HCT116 (cell line): ENCODE data around the gene OR2AT4. TPM values are rescaled to one million over a fixed set of nuclear protein-coding genes. Genes with fewer than 3 reads are reported as not detected.

Experiments used
- ATAC-seq: fragments of 200-7000 bp; cut with Tn5 transposase; 2 replicates; pipeline ENCODE4 v1.9.1; 2020; ENCODE audit warnings: mild to moderate bottlenecking, moderate library complexity
- BruUV-seq: library from RNA; stranded (reverse); fragments of 400-500 nt; replicated peaks from 2 replicates; lab custom pipeline; 2021; lab: Mats Ljungman, UMichigan
- CTCF ChIA-PET: fragments of 300-600 bp; sonication (Branson Sonifier 250); formaldehyde crosslinking; loops from one replicate; lab custom pipeline; 2021; ENCODE audit warnings: antibody characterized with exemption; lab: Charles Lee
- POLR2A ChIA-PET: fragments of 300-600, 350-600 bp; sonication (Branson Sonifier 250); formaldehyde crosslinking; loops from one replicate; lab custom pipeline; 2021; ENCODE audit warnings: antibody characterized with exemption; lab: Charles Lee
- RAD21 ChIA-PET, 2 experiments: fragments of 300-600 bp; sonication (Branson Sonifier 250); formaldehyde crosslinking; loops; one replicate each; lab custom pipeline; 2023; ENCODE audit warnings: low total read pairs in 2 of 2; ENCODE audit not compliant: uncharacterized antibody in 2 of 2, unreplicated experiment in 2 of 2, low non-redundant PET in 1 of 2; lab: Charles Lee
- DNase-seq: peaks from one replicate; pipeline ENCODE4 v3.0.0-alpha.2; 2010; ENCODE audit warnings: low read depth, low spot score
- H2AFZ ChIP-seq: fragments of 200-600 bp; shearing (Covaris generic), sonication (generic); 2 replicates; pipeline ENCODE4 v1.6.1; 2017; ENCODE audit warnings: low read depth, mixed run types, mixed read lengths, antibody characterized with exemption, low read length; ENCODE audit not compliant: poor library complexity, severe bottlenecking
- H3K27ac ChIP-seq: 2 replicates; pipeline ENCODE4 v1.5.1; 2012; ENCODE audit warnings: low read depth, low read length
- H3K27me3 ChIP-seq: fragments of 200-600 bp; sonication (generic); 2 replicates; pipeline ENCODE4 v1.6.1; 2016; ENCODE audit warnings: mixed run types, low read length, mixed read lengths; ENCODE audit not compliant: insufficient read depth
- H3K36me3 ChIP-seq, 2 experiments: fragments of 200-500 bp in 1 of 2; fragments of 200-600 bp in 1 of 2; sonication (Bioruptor generic) in 1 of 2; sonication (generic) in 1 of 2; 2 replicates each; pipeline versions ENCODE4 v1.5.1 to v1.6.1; 2014 to 2016; ENCODE audit warnings: low read length in 2 of 2, inconsistent platforms in 1 of 2, mixed read lengths in 1 of 2, mixed run types in 1 of 2; ENCODE audit not compliant: insufficient read depth in 2 of 2, control insufficient read depth in 1 of 2
- H3K4me1 ChIP-seq, 2 experiments: fragments of 200-600 bp in 1 of 2; sonication (generic) in 1 of 2; 2 replicates each; pipeline versions ENCODE4 v1.5.1 to v1.6.1; 2012 to 2017; ENCODE audit warnings: low read length in 2 of 2, inconsistent platforms in 1 of 2, mild to moderate bottlenecking in 1 of 2, mixed read lengths in 1 of 2, mixed run types in 1 of 2, moderate library complexity in 1 of 2; ENCODE audit not compliant: insufficient read depth in 2 of 2, control insufficient read depth in 1 of 2
- H3K4me2 ChIP-seq: fragments of 200-600 bp; sonication (generic); 2 replicates; pipeline ENCODE4 v1.6.1; 2017; ENCODE audit warnings: mixed run types, low read length, mixed read lengths
- H3K4me3 ChIP-seq, 2 experiments: fragments of 200-600 bp in 1 of 2; sonication (generic) in 1 of 2; replicated peaks in 1 of 2; 2 replicates each; pipeline ENCODE4 v1.5.1; 2011 to 2016; ENCODE audit warnings: low read length in 2 of 2, control low read depth in 1 of 2, low read depth in 1 of 2, mild to moderate bottlenecking in 1 of 2, mixed read lengths in 1 of 2, mixed run types in 1 of 2
- H3K79me2 ChIP-seq: fragments of 200-600 bp; sonication (generic); 2 replicates; pipeline ENCODE4 v1.6.1; 2017; ENCODE audit warnings: mild to moderate bottlenecking, mixed run types, low read length, moderate library complexity, mixed read lengths; ENCODE audit not compliant: insufficient read depth
- H3K9ac ChIP-seq: fragments of 200-600 bp; sonication (generic); 2 replicates; pipeline ENCODE4 v1.6.1; 2016; ENCODE audit warnings: low read length, mixed read lengths
- H3K9me2 ChIP-seq: fragments of 200-600 bp; sonication (generic), shearing (Covaris generic); 2 replicates; pipeline ENCODE4 v1.6.1; 2017; ENCODE audit warnings: mixed run types, mild to moderate bottlenecking, moderate library complexity; ENCODE audit not compliant: insufficient read depth
- H3K9me3 ChIP-seq, 2 experiments: fragments of 200-500 bp in 1 of 2; fragments of 200-600 bp in 1 of 2; sonication (Bioruptor generic) in 1 of 2; sonication (generic) in 1 of 2; 2 replicates each; pipeline ENCODE4 v1.6.1; 2014 to 2017; ENCODE audit warnings: low read length in 2 of 2, mixed read lengths in 2 of 2, inconsistent platforms in 1 of 2, low read depth in 1 of 2, mild to moderate bottlenecking in 1 of 2, mixed run types in 1 of 2, moderate library complexity in 1 of 2; ENCODE audit not compliant: control insufficient read depth in 1 of 2, insufficient read depth in 1 of 2
- H4K20me1 ChIP-seq: fragments of 200-600 bp; sonication (generic), shearing (Covaris generic); 2 replicates; pipeline ENCODE4 v1.6.1; 2017; ENCODE audit warnings: mixed run types, mild to moderate bottlenecking, moderate library complexity; ENCODE audit not compliant: insufficient read depth
- CBX3 ChIP-seq: IDR thresholded peaks from 2 replicates; pipeline ENCODE4 v1.6.1; 2012; ENCODE audit warnings: low read depth
- EZH2phosphoT487 ChIP-seq: fragments of 200-600 bp; IDR thresholded peaks from 2 replicates; pipeline ENCODE4 v1.6.1; 2018; ENCODE audit warnings: antibody characterized with exemption, borderline replicate concordance
- FOSL1 ChIP-seq: IDR thresholded peaks from 2 replicates; pipeline ENCODE4 v1.6.1; 2012; ENCODE audit warnings: low read depth
- JUND ChIP-seq: IDR thresholded peaks from 2 replicates; pipeline ENCODE4 v1.6.1; 2012
- RAD21 ChIP-seq: IDR thresholded peaks from 2 replicates; pipeline ENCODE4 v1.6.1; 2012; ENCODE audit warnings: low read depth, mild to moderate bottlenecking
- SRF ChIP-seq: IDR thresholded peaks from 2 replicates; pipeline ENCODE4 v1.6.1; 2012; ENCODE audit warnings: low read depth
- YY1 ChIP-seq: IDR thresholded peaks from 2 replicates; pipeline ENCODE4 v1.6.1; 2011; ENCODE audit warnings: low read length, low read depth, moderate library complexity, mild to moderate bottlenecking; ENCODE audit not compliant: insufficient replicate concordance; ENCODE audit errors: extremely low read depth
- ZFX ChIP-seq: fragments of 450-650 bp; IDR thresholded peaks from 2 replicates; pipeline ENCODE4 v1.6.1; 2017
- intact Hi-C: fragments of 100-400 bp; cut with micrococcal nuclease; formaldehyde crosslinking; loops from 2 replicates; pipeline ENCODE4 v1.10.0; 2022
- total RNA-seq: library from RNA; stranded (reverse); gene quantifications from one replicate; pipeline ENCODE4 v1.2.1, GENCODE V29; 2021; ENCODE audit not compliant: unreplicated experiment
- TF ChIP-seq, protein P1 (sequence below), 3 experiments: fragments of 200-600 bp in 1 of 3; sonication (generic) in 1 of 3; IDR thresholded peaks in 2 of 3; conservative IDR thresholded peaks in 1 of 3; 2 replicates each; pipeline ENCODE4 v1.5.1; 2012 to 2017; ENCODE audit warnings: low read depth in 2 of 3, low read length in 2 of 3, antibody characterized with exemption in 1 of 3, borderline replicate concordance in 1 of 3, control low read depth in 1 of 3, mild to moderate bottlenecking in 1 of 3, mixed read lengths in 1 of 3, mixed run types in 1 of 3, moderate library complexity in 1 of 3; ENCODE audit not compliant: insufficient read depth in 1 of 3
- TF ChIP-seq, protein P2 (sequence below): IDR thresholded peaks from 2 replicates; pipeline ENCODE4 v1.6.1; 2012
- TF ChIP-seq, protein P3 (sequence below): IDR thresholded peaks from 2 replicates; pipeline ENCODE4 v1.6.1; 2012; ENCODE audit warnings: low read depth
- TF ChIP-seq, protein P4 (sequence below): IDR thresholded peaks from 2 replicates; pipeline ENCODE4 v1.6.1; 2011; ENCODE audit warnings: mild to moderate bottlenecking, low read length, moderate library complexity; ENCODE audit not compliant: insufficient replicate concordance; ENCODE audit errors: extremely low read depth

Gene OR2AT4
- total RNA-seq, 1 experiment from 2014 or later, result not detected

DNA sequence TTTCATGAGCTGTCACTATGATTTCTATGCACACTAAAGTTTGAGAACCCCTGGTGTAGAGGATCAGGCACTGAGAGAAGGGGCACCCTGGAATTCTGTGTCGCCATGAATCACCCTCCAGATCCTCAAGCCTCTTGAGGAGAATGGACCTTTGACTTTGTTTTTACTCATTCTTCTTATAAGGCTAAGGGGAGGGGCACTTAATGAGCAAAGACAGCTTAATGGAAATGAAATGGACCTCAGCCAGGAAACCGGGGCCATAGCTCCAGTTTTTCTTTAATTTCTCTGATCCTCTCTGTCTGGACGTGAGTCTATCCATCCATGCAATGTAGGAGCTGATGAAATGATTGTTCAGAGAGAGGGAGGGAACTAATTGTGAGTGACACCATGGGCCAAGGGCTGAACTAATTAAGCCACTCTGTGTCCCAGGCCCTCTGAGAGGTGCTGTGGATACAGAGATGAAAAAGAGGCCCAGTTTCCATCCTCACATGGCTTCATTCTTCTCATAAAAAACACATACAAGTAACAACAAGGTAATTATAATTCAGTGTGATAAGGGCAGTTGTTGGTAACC, 32.8 kb downstream of the OR2AT4 start (continued):
- TF ChIP-seq, protein P1, sequence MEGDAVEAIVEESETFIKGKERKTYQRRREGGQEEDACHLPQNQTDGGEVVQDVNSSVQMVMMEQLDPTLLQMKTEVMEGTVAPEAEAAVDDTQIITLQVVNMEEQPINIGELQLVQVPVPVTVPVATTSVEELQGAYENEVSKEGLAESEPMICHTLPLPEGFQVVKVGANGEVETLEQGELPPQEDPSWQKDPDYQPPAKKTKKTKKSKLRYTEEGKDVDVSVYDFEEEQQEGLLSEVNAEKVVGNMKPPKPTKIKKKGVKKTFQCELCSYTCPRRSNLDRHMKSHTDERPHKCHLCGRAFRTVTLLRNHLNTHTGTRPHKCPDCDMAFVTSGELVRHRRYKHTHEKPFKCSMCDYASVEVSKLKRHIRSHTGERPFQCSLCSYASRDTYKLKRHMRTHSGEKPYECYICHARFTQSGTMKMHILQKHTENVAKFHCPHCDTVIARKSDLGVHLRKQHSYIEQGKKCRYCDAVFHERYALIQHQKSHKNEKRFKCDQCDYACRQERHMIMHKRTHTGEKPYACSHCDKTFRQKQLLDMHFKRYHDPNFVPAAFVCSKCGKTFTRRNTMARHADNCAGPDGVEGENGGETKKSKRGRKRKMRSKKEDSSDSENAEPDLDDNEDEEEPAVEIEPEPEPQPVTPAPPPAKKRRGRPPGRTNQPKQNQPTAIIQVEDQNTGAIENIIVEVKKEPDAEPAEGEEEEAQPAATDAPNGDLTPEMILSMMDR (IDR thresholded peaks at IDR 0.05 in 2 of 3, conservative IDR thresholded peaks at IDR 0.05 in 1 of 3; ENCODE audit: borderline replicate concordance in 1 of 3, insufficient read depth in 1 of 3, low read depth in 2 of 3, low read length in 2 of 3), result no peak
- TF ChIP-seq, protein P2, sequence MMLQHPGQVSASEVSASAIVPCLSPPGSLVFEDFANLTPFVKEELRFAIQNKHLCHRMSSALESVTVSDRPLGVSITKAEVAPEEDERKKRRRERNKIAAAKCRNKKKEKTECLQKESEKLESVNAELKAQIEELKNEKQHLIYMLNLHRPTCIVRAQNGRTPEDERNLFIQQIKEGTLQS, result no peak
- TF ChIP-seq FOSL1, result no peak
- TF ChIP-seq, all 23 proteins: peak for 0

DNA sequence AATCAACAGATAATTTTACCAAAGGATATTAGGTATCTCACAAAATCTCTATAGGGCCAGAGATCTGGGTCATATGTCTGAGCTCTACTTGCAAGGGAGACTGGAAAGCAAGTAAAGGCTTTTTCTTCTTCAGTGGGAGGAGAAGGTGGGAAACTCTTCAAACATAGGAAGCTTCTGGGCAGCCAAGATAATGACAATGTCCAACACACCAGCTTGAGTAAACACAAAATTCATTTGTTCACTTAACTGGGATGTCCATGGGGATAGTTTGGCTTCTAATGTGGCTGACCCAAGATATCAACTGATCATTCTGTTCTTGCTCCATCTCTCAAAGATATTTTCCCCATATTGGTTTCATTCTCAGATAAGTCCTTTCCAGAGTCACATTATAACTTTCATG, 37.4 kb downstream of the OR2AT4 start:
- peaks cover 0 to 6% of the 10 kb centered on the region in 2 experiments; a peak in 1 of 4 replicates for H3K4me1 ChIP-seq
- no peaks in the 10 kb centered on the region for H3K9me2 ChIP-seq
- no peak overlapping the region for H3K4me3 ChIP-seq
- no peaks in the 10 kb centered on the region for H3K27me3 ChIP-seq
- CTCF ChIA-PET, result no interaction called here
- no peak overlapping the region for H3K4me2 ChIP-seq
- no peak for DNase-seq
- POLR2A ChIA-PET, result no interaction called here
- no peak overlapping the region for H3K27ac ChIP-seq
- no peak for ATAC-seq
- no peak overlapping the region for H2AFZ ChIP-seq
- RAD21 ChIA-PET, result no interaction called here
- no peaks in the 10 kb centered on the region for H4K20me1 ChIP-seq
- no peaks in the 10 kb centered on the region for H3K9me3 ChIP-seq
- H3K9ac ChIP-seq, result no peak overlapping the region
- H3K36me3 ChIP-seq, result no peaks in the 10 kb centered on the region
- intact Hi-C loops, result no loop called here
- no TSS peak for BruUV-seq
- H3K79me2 ChIP-seq, result no peaks in the 10 kb centered on the region
- TF ChIP-seq RAD21 (no peak), FOSL1 (no peak), CBX3 (no peak), ZFX (no peak), JUND (no peak), YY1 (no peak), SRF (no peak), EZH2phosphoT487 (no peak)
- TF ChIP-seq, protein P3, sequence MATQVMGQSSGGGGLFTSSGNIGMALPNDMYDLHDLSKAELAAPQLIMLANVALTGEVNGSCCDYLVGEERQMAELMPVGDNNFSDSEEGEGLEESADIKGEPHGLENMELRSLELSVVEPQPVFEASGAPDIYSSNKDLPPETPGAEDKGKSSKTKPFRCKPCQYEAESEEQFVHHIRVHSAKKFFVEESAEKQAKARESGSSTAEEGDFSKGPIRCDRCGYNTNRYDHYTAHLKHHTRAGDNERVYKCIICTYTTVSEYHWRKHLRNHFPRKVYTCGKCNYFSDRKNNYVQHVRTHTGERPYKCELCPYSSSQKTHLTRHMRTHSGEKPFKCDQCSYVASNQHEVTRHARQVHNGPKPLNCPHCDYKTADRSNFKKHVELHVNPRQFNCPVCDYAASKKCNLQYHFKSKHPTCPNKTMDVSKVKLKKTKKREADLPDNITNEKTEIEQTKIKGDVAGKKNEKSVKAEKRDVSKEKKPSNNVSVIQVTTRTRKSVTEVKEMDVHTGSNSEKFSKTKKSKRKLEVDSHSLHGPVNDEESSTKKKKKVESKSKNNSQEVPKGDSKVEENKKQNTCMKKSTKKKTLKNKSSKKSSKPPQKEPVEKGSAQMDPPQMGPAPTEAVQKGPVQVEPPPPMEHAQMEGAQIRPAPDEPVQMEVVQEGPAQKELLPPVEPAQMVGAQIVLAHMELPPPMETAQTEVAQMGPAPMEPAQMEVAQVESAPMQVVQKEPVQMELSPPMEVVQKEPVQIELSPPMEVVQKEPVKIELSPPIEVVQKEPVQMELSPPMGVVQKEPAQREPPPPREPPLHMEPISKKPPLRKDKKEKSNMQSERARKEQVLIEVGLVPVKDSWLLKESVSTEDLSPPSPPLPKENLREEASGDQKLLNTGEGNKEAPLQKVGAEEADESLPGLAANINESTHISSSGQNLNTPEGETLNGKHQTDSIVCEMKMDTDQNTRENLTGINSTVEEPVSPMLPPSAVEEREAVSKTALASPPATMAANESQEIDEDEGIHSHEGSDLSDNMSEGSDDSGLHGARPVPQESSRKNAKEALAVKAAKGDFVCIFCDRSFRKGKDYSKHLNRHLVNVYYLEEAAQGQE, result no peak
- TF ChIP-seq, protein P4, sequence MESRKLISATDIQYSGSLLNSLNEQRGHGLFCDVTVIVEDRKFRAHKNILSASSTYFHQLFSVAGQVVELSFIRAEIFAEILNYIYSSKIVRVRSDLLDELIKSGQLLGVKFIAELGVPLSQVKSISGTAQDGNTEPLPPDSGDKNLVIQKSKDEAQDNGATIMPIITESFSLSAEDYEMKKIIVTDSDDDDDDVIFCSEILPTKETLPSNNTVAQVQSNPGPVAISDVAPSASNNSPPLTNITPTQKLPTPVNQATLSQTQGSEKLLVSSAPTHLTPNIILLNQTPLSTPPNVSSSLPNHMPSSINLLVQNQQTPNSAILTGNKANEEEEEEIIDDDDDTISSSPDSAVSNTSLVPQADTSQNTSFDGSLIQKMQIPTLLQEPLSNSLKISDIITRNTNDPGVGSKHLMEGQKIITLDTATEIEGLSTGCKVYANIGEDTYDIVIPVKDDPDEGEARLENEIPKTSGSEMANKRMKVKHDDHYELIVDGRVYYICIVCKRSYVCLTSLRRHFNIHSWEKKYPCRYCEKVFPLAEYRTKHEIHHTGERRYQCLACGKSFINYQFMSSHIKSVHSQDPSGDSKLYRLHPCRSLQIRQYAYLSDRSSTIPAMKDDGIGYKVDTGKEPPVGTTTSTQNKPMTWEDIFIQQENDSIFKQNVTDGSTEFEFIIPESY, result no peak
- TF ChIP-seq, protein P2, result no peak
- TF ChIP-seq, protein P1 (IDR thresholded peaks at IDR 0.05 in 2 of 3, conservative IDR thresholded peaks at IDR 0.05 in 1 of 3; ENCODE audit: borderline replicate concordance in 1 of 3, insufficient read depth in 1 of 3, low read depth in 2 of 3, low read length in 2 of 3), result no peak
